Activated CD4-positive, alpha-beta T cell treated with anti-CD3 and anti-CD28 coated beads, Interleukin-2, amount 50 U/mL, for 4 hours (primary cell): ENCODE data around the gene AGO3.
A peak's percentile ranks its signal among the peaks of the same experiment; 100 is the strongest.

Source experiments
- DNase-seq, 2 experiments: peaks; one replicate each; pipeline ENCODE4 v3.0.0-alpha.2; 2020

The AGO3 gene

DNA sequence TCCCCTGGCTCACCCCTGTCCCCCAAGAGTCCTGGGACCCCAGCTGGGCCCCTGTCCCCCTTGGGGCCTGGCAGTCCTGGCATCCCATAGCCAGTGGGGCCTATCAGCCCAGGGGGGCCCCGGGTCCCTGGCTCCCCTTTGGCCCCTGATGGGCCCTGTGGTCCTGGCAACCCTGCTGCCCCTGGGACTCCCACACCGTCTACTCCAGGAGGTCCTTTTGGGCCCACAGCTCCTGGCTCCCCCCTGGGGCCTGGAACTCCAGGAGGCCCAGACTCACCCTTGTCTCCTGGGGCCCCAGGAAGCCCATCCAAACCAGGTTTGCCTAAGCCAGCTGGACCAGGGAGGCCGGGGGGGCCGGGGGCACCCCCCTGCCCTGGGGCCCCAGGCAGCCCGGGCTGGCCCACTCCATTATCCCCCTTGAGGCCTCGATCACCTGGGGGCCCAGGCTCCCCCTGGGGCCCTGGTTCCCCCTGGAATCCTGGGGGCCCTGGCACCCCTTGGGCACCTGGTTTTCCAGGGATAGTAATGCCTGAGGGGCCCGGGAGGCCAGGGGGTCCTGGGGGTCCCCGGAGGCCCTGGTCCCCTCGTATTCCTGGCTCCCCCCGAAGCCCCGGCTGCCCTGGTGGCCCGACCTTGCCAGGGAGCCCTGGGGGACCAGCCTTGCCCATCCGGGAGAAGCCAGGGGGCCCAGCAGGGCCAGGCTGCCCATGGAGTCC is 167.9 kb downstream of the AGO3 start:
- DNase-seq, result no peak

DNA sequence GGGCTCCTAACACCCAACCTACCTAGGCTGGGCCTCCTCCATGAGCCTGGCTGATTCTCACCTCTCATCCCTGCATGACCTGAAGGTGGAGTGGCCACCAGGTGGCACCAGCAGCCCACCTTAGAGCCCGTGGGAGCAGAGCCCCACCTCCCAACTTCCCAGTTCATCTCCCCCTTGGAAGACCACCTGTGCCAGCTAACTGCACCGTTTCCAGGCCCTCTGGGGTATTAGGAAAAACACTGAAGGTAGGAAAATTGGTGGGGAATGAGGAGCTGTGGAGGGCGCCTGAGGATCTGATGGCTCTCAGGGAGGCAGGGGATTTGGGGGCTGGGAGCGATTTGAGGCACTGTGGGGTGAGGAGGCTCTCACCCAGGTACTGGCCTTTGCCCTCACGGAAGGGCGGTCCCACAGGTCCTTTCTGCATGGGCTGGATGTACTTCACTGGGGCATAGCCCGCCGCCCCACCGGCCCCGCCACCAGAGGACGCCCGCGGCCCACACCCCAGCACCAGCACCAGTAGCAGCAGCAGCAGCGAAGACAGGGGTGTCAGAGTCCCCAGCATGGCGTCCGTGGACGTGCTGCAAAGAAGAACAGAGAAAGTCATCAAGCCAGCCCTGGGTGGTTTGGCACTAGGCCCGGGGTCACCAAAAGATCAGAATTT is 168.9 kb downstream of the AGO3 start:
- DNase-seq, result peak; percentile 69 to 76

DNA sequence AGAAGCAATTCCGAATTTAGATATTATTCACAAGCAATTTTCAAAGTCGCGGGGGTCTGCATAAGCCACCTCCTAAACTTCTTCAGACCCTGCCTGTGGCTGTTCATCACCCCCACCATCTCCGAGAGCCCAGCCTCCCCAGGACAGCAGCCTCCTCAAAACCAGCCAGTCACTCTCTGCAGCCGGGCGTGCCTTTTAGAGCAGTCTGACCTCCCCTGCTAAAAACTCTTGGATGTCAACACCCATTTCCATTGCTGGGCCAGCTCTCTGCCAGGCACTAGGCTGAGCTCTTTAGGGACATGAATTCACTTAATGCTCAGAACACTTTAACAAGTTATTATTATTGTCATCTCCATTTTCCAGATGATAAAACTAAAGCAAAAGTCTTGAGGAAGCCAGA is 169.5 kb downstream of the AGO3 start:
- DNase-seq, result no peak

DNA sequence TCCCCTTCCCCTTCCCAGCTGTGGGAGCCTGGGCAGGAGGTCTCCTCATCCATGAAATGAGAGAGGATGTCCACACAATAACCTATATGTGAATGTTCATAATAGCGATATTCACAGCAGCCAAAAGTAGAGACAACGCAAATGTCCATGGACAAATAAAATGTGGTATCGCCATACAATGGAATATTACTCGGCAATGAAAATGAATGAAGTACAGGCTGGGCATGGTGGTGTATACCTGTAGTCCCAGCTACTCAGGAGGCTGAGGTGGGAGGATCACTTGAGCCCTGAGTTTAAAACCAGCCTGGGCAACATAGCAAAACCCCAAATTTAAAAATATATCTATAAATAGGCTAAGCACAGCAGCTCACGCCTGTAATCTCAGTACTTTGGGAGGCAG is 170.6 kb downstream of the AGO3 start:
- no peak for DNase-seq

DNA sequence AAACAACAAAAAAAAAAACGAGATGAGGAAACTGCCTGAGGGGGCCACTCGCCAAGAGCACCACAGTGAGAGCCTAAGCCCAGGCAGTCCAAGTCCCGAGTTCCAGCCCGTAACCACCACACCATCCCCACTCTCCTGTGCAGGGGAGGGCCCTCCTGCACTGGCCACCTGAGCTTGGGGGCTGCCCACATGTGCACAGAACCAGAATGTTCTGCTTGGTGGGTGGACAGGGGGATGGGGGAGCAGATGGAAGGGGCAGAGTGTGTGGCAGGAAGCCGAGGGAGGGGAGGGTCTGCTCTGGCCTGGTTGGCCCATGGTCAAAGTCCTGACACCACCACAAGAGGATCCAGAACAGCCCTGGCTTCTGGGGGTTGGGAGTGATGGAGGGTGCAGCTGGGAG is 175.4 kb downstream of the AGO3 start:
- DNase-seq, result no peak

DNA sequence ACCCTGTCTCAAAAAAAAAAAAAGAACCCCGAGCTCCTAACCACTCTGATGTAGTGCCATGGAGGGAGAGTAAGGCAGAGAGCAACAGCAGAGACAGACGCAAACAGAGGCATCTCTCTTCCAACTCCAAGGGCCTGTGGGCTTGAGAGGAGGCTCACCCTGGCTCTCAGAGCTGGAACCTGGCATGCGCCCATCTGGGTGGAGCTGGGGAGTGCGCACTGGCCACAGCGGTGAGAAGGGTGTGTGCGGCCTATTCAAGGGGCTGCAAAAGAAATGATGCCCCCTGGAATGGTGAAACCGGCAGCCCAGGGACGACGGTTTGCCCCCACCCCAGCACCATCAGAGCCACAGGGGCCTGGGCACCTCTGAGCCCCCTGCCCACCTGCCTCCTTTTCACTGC is 176.5 kb downstream of the AGO3 start:
- DNase-seq, result no peak

DNA sequence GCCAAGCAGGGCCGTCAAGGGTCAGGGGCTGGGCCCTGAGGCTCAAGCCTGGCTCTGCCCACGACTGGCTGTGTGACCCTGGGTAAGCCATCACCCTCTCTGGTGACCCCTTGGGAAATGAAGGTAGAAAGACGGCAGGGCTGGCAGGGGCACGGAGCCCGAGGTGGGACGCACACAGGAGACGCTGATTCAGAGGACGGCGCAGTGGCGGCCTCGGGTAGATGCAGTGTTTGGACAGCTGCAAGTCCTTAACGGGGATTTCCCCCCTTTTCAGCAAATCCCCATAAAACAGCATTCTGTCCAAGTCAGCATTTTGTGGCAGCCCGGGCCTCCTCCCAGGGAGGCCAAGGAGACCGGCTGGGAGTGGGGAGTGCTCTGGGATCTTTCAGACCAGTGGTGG is 177.4 kb downstream of the AGO3 start:
- DNase-seq, result no peak

DNA sequence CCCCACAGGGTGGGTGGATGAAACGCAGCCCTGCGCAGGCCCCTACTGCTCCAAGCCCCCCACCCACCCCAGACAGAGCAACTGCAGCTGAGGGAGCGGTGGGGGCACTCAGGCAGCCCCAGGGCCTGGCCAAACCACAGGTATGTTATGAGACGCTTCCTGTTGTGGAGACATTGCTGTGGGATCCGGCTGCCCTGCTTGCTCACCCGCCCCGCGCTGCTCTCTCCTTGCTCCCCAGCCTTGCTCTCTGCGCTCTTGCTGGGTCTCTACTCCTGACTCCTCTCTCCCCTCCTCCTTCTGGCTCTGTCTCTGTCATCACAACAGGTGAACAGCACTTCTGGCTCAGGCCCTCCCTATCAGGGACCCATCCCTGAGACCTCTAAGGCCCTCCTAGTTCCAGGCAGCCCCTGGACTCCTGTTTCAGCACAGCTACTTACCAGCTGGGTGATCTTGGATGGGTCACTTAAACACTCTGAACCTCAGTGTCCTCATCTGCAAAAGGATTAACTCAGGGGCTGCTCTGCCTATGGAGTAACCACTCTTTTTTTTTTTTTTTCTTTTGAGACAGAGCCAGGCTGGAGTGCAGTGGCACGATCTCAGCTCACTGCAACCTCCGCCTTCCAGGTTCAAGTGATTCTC is 178.3 kb downstream of the AGO3 start:
- no peak for DNase-seq

DNA sequence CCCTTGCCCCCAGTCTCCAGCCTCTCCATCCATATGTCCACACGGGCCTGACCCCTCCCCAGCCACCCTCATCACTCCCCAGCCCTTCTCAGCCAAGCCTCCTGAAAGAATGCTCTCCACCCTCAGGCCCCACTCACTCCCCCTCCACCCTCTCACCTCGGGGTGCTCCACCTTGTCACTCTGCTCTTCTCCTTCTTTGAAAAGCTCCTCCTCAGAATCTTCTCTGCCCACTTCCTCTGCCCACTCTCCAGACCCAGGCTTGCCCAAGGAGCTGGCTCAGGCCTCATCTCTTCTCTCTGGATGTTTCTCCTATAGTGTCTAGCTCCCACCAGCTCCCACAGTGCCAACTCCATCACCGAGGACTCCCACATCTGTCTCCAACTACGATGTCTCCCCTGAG is 180.2 kb downstream of the AGO3 start:
- DNase-seq, result no peak

DNA sequence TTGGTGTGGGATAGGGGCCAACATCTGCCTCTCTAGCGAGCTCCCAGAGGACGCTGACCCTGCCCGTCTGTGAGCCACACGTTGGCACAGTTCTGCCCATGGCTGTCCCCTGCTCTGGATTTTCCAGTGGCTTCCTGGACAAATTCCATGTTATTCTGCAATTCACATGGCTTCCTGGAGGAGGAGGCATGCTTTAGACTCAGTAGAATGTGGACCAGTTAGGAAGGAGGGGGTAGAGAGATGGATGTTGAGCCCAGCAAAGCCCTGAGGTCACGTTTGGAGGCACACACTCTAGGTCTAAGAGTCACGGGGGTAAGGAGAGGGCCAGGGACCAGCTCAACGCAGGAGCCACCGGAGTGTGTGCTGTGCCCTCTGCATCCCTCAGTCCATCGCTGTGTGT is 181.9 kb downstream of the AGO3 start:
- no peak for DNase-seq

DNA sequence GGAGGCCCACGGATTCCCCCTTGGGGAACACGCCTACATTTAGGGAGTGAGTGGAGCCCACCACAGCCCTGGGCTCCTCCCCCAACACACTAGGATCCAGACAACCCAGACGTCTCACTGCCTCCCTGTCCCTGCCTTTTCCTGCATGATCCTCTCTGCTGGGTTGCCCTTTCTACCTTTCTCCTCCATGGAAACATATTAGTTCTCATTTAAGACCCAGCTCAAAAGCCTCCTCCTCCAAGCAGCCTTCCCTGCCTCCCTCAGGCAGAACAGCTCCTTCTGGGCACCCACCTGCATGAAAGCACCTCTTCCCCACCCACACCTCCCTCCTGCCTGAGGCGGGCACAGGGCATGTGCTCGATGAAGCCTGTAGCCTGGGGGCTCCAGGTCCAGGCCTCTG is 183.5 kb downstream of the AGO3 start:
- DNase-seq, result no peak

DNA sequence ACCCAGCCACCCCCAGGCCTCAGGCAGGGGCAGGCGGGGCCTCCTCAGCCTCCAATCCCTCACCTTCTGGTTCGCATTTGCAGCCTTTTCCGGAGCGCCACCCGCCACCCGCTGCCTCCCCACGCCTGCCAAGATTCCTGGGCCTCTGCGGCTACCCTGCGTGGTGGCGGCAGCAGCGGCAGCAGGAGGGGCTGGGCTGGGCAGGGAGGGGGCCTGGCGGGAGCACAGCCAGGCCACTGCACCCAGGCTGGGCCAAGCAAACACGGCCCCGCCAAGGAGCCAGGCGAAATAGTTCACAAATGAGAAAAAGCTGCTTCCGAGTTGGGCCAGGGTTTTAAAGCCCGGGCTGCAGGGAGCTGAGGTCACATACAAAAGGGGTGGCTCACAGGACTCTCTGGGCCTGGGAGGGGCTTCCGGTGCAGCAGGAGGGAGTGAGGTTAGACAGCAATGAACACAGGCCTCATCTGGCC is 184.3 kb downstream of the AGO3 start:
- DNase-seq, result no peak

DNA sequence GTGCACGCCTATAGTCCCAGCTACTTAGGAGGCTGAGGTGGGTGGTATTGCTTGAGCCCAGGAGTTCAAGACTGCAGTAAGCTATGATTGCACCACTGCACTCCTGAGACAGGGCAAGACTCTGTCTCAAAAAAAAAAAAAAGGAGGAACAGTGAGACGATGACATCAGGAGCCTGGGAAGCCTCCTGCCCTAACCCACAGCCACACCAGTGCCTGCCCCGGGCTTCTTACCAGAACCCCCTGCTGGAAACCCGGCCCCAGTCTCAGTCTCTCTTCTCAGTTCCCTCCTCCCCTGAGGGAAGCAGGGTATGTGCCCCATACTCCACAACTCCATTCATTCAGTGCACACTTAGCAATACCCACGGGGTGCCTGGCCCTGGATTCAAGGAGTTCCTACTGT is 185.0 kb downstream of the AGO3 start:
- no peak for DNase-seq

DNA sequence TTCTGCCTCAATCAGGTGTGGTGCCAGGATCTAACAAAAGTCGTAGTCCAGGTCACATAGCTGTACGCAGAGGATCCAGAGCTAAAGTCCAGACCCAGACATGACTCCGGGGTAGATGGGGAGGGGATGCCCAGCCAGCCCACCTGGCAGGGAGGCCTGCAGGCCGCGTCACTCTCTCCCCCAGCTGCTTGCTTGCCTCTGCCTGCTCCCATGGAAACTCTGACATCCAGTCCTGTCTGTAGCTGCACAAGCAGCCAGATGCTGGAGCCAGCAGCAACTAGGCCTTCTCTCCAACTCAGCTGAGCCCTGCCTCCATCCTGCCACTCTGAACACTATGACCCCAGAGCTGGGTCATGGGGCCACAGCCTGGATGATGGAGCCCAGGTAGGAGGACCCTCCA is 186.0 kb downstream of the AGO3 start:
- DNase-seq, result no peak

DNA sequence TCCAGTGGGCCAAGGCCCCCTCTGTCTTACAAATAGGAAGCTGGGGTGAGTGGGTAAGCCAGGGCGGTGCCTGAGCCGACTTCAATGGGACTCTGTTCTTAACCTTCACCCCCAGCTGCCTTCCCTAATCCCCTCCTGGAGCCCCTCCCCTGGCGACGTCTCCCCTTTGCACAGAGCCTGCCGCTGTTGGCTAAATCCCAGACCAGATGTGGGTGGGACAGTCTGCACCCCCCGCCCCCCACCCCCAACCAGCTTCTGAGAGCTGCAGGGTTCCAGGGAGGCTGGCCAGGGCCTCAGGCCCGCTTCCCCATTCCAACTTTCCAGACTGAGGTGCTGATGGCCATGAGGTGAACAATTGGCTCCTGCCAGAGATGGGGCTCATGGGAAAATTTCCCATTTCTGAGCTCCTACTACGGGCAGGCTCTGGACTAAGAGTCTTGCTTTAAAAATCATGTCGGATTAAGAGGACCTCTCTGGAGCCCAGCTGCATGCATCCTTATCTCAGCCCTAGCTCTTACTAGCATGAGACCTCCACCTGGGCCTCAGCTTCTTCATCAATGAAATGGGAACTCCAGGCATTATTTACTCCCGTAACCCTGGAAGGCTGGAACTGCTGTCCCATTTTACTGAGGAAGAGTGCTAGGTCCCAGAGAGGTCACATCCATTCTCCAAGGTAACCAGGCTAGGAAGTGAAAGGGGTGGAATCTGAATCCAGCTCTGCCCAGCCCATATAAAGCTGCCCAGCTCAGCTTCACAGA is 187.7 kb downstream of the AGO3 start:
- DNase-seq, result no peak

DNA sequence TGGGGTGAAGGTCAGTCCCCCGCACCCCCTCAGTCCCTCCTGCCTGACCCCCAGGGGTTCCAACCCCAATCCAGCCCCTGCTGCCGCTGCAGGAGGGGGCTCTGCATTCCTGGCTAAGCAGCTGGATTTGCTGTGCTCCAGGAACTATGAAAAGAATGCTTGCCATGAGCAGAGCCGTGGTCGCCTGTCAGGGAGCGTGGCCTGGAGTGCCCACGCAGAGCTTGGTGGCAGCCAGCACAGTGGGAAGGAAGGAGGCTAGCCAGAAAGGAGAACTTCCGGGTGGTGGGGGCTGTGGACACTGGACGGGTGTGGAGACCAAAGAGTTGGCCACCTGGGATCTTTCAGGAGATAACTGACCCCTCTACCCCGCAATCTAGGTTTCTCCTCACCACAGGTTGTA is 188.6 kb downstream of the AGO3 start:
- DNase-seq, result no peak
